Activated CD4-positive, alpha-beta memory T cell treated with anti-CD3 and anti-CD28 coated beads, Interleukin-2, amount 10 ng/mL, durations not matched to agents 7 days and 5 days (primary cell): ENCODE results near the gene DCAF10. TPM values are rescaled to one million over a fixed set of nuclear protein-coding genes. Genes with fewer than 3 reads are reported as not detected.

Source experiments
- CTCF ChIA-PET: fragments of 350-600 bp; sonication (Branson Sonifier 250); formaldehyde crosslinking; loops from one replicate; lab custom pipeline; 2021; ENCODE audit warnings: antibody characterized with exemption, inconsistent platforms; lab: Charles Lee
- POLR2A ChIA-PET: fragments of 350-600 bp; sonication (Branson Sonifier 250); formaldehyde crosslinking; loops from one replicate; lab custom pipeline; 2021; ENCODE audit warnings: antibody characterized with exemption; lab: Charles Lee
- DNase-seq: peaks from one replicate; pipeline ENCODE4 v3.0.0-alpha.2; 2020
- H3K27ac Mint-ChIP-seq: one replicate; pipeline ENCODE4 v1.8.0; 2021; ENCODE audit warnings: mild to moderate bottlenecking, mixed read lengths
- H3K27me3 Mint-ChIP-seq: one replicate; pipeline ENCODE4 v1.8.0; 2021; ENCODE audit warnings: mixed read lengths
- H3K36me3 Mint-ChIP-seq: one replicate; pipeline ENCODE4 v1.8.0; 2021; ENCODE audit warnings: low read depth, mixed read lengths
- H3K4me1 Mint-ChIP-seq: one replicate; pipeline ENCODE4 v1.8.0; 2021; ENCODE audit warnings: mixed read lengths
- H3K4me3 Mint-ChIP-seq: one replicate; pipeline ENCODE4 v1.8.0; 2021; ENCODE audit warnings: mild to moderate bottlenecking, mixed read lengths
- H3K9me3 Mint-ChIP-seq: one replicate; pipeline ENCODE4 v1.8.0; 2021; ENCODE audit warnings: mixed read lengths
- total RNA-seq, 2 experiments: library from RNA; stranded (reverse); gene quantifications; one replicate each; pipeline ENCODE4 v1.2.3, GENCODE V29; 2021

Gene DCAF10
- total RNA-seq, 2 experiments from 2014 or later: 18.7 to 20.7 TPM

DNA sequence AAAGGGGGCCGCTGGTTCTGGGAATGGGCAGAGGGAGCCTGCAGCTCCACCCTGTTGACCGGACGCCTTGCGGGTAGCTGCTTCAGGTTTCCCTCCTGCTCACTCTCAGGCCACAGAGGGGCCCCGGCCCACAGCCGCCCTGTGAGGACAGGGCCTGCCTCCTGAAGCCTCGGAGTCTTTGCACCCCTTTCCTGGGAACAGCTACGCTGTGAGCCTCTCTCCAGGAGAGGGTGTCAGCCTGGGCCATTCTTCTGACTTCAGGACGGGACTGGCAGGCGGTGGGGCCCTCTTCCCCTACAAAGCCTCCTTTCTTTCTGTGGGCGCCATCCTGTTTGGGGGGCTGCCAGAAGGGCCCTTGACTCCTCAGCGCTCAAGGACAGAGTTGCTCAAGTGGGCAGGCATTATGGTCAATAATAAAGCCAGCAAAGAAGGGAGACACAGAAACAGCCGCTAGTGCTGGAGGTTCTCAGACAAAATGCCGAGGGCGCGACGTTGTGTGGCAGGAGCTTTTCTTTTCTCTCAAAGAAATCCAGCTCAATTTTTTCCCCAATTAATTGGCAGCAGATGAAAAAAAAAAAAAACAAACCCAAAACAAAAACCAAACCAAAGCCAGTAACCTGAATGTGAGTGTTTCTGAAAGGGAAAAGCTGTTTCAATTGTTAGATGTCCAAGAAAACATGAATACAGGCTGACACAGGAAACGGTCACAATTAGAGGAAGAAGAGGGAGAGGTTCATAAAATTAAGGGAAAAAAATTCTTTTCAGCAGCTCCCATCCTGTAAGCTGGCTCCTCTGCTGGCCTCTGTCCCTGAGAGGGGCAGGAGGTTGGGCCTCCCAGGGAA is 116.1 kb downstream of the DCAF10 start:
- DNase-seq: no peak
- Mint-ChIP-seq H3K27me3 (no peaks in the 10 kb centered on the region), H3K36me3 (no peaks in the 10 kb centered on the region), H3K9me3 (no peaks in the 10 kb centered on the region), H3K27ac (no peak overlapping the region), H3K4me3 (no peak overlapping the region), H3K4me1 (peaks cover 5% of the 10 kb centered on the region)
- ChIA-PET POLR2A (no interaction called here), CTCF (interaction anchor here (0.7 to 1.5 kb wide), 4 partner anchors 116 to 244 kb away, joined by 3 to 8 read pairs (median 4); no protein-coding TSS in a partner anchor)

Other genes starting within 250 kb of the DCAF10 start
- 1 to 10 TPM; 5.8 to 6.7 TPM for gene FBXO10, start 224.4 kb upstream of the DCAF10 start, total RNA-seq
- gene TOMM5, start 208.2 kb upstream of the DCAF10 start, total RNA-seq: 10 to 100 TPM; 81.0 to 86.4 TPM
- not detected for gene FRMPD1, start 149.8 kb upstream of the DCAF10 start, total RNA-seq
- 10 to 100 TPM; 11.8 to 14.2 TPM for gene TRMT10B, start 47.0 kb upstream of the DCAF10 start, total RNA-seq
- gene EXOSC3, start 15.7 kb upstream of the DCAF10 start, total RNA-seq: 10 to 100 TPM; 66.6 to 69.6 TPM
- gene SLC25A51, start 103.3 kb downstream of the DCAF10 start, total RNA-seq: 10 to 100 TPM; 28.4 to 29.3 TPM